Activated effector memory CD4-positive, alpha-beta T cell treated with anti-CD3 and anti-CD28 coated beads, Interleukin-2, amount 50 U/mL, for 16 hours (primary cell): ENCODE data around the gene SULT4A1.

Experiments used
- DNase-seq: peaks from one replicate; pipeline ENCODE4 v3.0.0-alpha.2; 2020

The SULT4A1 gene

DNA sequence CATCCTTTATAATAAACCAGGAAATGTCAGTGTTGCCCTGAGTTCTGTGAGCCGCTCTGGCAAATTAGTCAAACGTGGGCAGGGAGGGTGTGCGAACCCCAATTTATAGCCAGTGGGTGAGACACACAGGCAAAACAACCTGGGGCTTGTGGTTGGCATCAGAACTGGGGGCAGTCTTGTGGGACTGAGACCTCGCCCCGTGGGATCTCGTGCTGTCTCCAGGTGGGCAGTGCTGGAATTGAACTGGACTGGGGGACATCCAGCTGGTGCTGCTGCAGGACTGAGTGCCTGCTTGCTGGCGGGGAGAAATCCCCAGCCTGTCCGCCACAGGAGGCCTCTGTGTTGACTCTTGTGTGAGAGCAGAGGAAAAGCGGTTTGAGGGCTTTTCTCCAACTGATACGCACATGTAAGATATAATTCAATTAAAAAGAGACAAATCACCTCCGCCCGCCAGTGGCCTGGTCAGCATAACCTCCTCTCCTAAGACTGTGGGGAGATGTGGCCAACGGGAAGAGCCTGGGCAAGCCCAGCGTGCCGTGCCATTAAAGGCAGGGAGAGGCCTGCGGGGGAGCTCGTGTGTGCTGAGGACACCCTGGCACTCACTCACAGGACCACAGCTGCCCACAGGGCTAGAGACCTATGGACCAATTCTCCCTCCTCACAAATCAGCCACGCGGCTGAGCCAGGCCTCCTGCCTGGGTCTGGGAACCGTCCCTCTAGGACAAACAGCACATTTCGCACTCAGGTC, 18.4 kb downstream of the SULT4A1 start:
- no peak for DNase-seq

DNA sequence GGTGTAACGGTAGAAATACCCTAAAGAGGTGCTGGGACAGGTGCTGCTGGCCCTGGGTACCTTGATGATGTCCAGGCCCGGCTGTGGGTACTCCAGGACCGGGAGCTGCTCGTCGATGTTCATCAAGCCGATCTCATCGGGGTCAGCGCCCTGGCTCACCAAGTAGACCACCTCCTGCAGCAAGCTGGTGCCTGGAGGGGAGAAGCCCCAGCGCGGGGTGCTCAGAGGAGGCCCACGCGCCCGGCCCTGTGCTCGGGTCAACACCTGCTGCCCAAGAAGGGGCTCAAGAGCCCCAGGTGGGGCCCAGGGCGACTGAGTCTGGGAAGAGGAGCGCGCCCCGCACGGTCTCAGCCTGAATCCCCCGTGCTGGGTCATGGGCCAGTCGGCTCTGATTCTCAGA, 20.6 kb downstream of the SULT4A1 start:
- no peak for DNase-seq

DNA sequence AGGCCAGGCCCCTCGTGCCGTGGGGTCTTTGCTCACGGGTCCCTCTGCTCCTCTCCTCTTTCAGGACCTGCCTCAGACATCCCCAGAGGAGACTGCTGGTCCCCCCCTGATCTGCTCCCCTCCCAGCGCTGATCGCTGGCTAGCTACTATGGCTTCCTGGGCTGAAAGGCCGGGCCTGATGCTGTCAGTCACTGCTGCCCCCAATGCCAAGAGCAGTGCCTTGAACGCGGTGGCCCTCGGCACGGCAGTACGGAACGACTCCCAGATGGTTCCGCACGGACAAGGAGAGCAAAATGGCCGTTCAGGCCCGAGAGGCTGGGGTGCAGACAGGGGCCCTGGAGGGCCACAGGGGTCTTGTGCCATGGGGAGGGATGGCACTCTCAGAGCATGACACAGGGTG, 21.5 kb downstream of the SULT4A1 start:
- DNase-seq = no peak

DNA sequence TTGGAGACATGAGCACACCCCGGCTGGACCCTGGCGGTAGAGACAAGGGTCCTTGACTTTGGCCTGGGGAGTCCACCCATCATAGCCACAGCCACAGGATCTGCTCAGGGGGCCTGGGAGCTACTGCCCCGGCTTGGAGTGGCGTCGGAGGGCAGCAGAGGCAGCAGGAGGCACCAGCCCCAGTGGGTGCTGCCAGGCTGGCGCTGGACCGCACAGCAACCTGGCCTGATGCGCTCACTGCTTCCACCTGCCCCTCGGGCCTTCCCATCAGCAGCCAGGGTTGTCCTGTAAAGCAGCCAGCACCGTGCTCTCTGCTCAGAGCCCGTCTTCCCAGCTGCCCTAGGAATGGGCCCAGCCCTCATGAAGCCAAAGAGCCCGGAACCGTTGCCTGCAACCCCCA, 21.9 kb downstream of the SULT4A1 start:
- DNase-seq = no peak

DNA sequence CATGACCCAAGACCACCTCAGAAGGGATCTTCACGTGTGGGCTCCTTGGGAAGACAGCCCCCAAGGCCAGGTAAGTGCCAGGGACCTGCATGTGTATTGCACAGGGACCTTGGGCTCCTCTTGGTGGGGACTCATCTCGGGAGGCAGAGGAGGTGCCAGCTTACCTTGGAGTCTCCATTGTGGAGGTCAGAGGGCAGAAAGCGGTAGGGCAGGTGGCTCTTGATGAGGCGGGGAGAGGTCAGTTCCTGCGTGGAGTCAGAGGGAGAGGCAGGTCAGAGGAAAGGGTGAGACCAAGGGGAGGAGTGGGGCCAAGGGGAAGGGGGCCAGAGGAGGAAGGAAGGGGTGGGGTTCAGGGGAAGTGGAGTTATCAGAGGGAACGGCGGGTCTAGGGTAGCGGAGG, 22.5 kb downstream of the SULT4A1 start:
- no peak for DNase-seq

DNA sequence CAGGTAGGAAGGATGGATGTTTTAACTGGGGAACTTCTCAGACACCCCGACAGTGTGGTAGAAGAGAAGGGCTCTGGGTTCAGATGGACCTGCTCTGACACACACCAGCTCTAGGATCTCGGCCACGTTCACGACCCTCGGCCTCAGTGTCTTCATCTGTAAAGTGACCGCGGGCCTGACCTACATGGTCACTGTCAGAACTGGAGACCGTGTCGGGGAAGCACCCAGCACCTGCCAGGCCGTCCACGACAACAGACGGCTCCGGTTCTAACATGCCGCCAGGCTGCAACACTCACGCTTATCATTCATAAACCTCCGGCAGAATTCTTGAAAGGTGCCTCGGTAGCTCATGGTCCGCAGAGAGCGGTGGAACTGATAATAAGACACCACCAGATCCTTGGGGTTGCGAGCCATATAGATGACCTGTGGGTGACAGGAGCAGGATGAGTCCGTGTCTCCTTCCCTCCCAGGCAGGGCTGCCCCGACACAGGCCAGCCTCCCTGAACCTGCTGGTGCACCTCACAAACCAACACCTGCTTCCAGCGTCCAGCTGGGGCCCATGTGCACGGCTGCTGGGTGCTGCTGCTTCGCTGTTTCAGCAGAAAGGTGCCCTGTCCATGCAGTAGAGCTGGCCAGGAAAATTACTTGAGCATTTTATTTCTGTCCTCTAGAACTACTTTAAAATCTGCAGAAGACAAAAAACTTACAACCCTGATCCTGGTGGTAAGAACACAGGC, 23.6 kb downstream of the SULT4A1 start:
- no peak for DNase-seq

DNA sequence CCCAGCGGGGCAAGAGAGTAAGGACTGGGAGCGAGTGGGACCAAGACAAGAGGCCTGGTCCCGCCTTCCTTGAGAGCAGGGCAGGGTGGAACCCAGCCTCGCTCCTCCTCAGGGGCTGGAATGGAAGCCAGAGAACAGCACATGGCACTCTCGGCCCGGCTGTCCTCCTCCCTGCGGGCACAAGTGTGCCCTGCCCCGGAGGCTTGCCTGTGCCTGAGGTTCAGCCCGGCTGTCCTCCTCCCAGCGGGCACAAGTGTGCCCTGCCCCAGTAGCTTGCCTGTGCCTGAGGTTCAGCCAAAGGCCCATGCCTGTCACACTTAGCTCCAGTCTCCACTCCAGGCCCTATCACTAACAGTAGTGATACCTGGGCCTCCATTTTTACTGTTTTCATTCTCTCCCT, 24.2 kb downstream of the SULT4A1 start:
- DNase-seq = no peak

DNA sequence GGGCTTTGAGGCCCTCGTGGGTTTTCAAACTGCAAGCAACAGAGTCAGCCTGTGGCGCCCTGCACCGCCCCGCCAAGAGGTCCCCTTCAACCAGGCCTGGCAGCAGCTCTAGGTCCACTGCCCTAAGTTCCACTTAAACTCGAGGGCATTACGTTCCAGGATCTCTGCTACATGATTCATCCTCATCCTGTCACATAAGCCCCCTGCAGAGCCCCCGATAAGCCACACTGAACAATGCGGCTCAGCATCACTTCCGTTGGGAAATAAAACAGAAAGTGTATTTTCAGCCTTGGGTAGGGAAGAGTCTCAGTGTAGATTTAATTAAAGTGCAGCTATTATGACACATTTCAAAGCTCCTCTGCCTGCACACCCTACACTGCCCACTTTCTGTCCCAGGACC, 24.6 kb downstream of the SULT4A1 start:
- no peak for DNase-seq

DNA sequence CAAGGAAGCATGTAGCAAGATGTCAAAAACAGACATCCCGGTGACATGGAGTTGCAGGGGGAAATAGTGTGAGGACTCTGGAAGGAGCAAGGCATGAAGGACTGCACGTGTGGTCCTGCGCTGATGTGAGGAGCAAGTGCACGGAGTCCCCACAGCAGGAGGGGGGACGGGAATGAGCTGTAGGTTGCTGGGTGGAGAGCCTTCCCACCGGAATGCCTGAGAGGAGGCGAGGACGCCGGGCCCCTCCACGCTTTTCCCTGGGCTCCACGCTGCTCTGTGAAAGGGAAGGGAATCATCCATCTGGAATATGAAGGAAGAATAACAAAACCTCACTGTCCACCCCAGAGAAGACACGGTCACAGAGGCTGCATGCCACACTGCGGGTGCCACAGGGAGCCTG, 26.6 kb downstream of the SULT4A1 start:
- DNase-seq = no peak

DNA sequence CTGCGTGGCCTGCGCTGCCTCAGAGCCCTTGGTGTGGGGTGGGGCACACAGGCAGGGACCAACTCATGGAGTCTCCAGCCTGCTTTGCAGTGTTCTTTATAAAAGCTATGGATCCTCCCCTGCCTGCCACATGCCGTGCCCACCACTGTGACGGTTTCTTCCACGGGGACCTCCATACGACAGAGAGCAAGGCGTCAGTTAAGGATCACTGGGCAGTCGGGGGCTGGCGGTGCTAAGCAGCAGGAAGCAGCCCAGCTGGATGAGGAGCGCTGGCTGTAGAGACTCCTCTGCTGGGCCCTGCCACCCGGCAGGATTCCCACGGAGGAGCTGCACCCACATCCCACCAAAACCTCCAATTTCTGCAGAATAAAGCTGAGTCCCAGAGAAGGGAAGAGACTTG, 27.1 kb downstream of the SULT4A1 start:
- DNase-seq = no peak

DNA sequence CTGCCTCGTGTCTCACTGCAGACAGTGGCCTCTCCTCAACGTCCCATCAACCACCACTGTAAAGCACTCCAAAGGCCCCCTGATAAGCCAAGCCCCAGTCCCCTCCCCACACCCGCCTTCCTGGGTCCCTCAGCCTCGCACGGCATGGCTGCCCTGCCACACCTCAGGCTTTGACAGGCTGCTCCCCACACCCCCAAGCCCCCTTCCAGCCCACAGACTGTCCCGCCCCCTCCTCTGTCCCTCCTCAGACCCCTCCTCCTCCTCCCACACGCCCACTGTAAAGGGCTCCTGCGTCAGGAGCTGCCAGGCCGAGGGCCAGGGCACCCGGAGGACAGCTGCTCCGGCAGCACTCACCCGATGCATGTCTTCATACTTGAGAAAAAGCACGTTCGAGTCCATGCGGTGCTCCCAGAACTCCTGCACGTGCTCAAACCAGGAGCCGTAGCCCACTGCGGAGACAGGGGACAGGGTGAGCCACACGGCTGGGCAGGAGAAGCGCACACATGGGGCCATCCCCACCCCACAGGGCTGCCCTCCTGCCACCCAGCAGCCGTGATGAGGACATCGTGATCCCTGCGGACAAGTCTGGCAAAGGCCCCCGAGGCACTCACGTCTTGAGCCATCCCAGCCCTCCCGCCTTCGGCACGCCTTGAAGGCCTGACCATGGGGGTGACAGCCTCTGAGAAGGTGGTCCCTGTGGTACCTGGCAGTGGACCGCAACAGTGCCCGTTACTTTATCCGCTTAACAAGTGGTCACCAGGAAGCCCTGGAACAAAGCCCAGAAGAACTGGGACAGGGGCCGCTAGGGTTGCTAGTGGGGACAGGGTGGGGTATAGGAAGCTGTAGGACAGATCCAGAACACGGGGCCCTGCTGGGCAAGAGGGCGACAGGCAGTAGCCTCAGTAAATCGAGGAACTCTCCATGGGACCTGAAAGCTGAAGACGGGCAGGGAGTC, 28.8 kb downstream of the SULT4A1 start:
- DNase-seq = no peak

DNA sequence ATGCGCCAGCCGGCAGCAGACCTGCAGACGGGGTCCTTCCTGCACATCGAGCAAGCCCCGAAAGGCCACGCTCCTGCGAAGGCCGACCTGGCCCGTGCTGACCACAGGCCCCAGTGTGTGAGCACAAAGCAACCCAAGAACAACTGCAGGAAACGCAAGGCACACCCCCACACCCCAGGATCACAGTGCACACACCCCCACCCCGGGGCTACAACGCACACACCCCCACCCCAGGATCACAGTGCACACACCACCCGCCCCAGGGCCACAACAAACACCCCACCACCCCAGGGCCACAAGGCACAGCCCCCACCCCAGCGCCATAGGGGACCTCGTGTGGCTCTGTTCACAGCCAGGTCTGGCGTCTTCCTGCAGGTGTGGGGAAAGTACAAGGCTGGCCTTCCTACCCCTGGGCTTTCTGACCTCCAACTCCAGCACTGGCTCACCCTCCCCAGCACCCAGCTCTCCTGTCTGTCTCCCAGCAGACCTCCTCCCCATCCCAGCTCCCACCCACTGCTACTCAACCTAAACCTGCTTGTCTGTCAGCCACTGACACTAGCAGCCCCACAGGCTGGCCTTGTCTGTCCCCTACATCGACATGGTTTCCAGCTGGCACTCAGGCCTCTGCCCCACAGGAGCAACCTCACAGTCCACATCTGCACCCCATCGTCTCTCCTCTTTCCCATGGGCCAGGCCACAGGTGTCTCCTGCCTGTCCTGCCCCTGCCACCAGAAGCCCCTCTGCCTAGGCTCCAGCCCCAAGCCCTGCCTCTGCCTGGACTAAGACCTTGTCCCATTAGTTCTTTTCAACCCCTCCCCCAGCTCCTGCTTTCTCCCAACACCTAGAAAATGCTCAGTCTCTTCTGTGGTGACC, 29.7 kb downstream of the SULT4A1 start:
- no peak for DNase-seq

DNA sequence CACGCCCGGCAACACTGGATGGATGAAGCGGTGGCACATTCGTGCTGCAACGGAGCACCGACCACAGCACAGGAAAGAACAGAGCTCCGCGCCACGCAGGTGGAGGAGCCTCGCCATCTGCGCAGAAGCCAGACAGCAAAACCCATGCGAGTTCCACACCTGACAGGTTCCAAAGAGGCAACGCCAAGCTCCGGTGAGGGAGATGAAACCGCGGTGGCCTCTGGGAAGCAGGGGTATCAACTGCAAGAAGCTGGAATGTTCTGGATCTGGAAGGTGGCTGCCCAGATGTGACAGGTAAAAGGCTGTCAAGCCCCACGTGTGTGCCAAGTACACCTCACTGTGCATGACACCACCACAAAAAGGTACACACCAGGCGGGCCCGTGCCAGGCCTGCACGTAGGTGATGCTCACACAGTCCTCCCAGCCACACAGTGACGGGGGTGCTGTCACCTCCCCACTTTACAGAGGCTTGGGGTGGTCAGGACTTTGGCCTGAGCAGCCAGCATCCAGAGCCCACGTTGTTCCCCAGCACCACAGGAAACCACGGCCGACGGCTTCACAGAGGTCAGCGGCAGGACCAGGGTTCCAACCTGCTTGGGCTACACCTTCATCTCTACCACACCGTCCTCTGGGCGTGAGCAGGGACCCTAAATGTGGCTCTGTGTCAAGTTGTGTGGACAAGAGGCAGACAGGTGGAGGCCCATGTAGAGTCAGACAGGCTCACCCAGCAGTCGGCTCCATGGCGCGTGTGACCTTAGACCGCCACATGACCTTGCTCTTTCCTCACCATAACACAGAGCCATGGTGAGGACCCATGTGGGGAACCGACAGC, 30.5 kb downstream of the SULT4A1 start:
- no peak for DNase-seq

DNA sequence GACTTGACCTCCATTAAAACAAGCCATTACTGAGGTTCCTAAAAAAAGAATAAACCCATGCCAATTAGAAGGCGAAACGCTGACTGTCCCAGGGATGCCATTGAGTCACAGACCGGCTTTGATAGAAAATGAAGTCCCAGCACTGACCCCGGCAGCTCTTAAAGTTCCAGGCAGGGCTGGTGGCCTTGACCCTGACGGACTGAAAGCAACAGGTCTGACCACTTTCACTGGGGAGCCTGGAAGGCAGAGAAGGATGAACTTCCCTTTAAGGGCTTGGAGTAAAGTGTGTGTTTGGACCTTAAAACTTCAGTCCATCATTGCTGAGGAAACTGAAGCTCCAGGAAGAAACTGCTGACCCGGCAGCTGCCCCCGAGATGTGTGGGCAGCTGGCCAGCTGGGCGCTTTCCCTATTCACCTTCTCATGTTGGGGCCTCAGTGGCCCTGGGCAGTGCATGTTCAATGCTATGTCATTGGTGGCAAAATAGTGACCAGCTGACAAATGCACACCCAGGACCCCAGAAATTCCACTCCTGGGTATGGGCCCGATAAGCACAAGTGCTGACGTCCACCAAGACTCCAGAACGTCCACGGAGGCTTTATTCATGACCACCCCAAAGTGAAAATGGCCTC, 31.3 kb downstream of the SULT4A1 start:
- DNase-seq = peak; percentile 27

DNA sequence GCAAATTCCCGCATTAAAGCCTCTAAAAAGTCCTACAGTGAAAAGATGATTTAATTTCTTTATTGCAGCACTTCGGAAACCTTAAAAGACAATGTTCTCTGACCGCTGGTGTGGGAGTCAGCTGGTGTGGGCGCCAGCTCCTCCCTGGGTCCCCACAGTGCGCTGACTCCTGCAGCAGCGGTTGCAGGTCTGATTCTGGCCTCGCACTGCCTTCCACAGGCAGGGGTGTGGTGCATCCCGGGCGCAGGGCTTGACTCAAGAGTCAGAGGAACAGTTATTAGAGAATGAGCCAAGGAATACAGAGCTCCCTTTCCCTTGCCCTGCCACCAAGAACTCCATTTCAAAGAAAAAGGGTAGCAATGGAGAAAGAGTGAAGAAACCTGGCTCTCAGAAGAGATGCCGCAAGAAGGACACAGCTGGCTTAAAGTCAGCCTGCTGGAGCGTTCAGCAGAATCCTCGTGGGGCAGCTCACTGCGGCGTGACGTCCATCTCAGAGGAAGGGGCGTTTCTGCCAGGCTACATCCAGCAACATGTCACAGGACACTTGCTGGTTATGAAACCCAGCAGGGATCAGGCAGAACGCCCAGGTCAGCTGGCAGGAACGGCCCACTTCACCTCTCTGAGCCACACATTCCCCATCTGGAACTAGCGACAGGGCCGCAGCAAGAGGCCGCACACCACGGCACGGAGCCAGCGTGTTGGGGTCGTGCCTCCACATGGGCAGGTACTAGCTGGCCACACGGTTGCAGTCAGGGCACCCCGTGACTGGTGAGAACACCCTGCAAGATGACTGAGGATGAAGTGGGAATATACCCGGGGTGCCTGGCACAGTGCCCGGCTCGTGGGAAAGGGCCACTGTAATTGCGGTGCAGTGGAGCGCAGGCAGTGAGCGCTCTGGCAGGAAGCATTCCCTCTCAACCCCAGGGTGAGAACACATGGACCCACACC, 32.1 kb downstream of the SULT4A1 start:
- DNase-seq = peak; percentile 36

DNA sequence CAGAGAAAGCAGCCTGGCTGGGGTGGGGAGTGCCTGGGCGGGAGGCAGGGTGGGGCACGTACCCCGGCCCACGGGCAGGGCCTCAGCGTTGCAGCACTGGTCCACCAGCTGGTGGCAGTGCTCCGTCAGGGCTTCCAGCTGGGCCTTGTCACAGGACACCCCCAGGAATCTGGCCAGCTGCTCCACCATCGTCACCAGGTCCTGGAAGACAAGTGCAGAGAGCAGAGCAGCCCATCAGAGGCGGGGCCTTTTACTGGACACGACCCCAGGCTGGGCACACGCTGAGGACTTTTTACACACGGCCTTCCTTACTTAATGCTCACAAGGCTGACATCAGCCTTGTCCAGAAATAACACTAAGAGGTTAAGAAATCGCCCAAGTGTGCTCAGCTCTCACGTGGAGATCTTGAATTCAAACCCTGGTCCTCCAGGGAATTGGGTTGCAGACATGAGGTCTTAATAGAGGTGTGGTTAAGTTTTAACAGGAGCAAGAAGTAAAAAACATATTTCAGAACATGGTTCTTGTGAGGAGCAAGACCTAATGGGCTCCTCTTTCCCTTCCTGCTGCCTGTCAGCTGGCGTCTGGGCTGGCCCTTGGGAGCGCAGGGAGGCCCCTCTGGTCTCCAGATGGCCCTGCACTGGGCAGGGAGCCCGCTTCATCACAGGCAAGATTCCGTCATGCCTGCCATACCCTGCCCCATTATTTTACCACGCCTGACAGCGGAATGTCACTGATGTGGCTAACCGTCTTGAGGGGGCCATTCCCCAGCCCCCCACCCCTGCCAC, 33.1 kb downstream of the SULT4A1 start:
- DNase-seq = peak; percentile 27

DNA sequence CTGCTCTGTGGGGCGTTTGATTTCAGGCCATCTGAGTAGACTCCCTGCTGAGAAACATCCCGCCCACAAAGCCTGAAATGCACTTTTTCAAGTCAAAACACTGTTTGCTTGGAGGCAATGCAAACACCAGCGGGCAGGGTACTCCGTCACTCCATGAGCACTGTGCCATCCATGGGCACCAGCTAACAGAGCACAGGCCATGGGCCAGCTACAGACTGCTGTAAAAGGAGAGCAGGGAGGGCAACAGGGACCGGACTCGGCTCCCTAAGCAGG, 33.7 kb downstream of the SULT4A1 start:
- DNase-seq = no peak

DNA sequence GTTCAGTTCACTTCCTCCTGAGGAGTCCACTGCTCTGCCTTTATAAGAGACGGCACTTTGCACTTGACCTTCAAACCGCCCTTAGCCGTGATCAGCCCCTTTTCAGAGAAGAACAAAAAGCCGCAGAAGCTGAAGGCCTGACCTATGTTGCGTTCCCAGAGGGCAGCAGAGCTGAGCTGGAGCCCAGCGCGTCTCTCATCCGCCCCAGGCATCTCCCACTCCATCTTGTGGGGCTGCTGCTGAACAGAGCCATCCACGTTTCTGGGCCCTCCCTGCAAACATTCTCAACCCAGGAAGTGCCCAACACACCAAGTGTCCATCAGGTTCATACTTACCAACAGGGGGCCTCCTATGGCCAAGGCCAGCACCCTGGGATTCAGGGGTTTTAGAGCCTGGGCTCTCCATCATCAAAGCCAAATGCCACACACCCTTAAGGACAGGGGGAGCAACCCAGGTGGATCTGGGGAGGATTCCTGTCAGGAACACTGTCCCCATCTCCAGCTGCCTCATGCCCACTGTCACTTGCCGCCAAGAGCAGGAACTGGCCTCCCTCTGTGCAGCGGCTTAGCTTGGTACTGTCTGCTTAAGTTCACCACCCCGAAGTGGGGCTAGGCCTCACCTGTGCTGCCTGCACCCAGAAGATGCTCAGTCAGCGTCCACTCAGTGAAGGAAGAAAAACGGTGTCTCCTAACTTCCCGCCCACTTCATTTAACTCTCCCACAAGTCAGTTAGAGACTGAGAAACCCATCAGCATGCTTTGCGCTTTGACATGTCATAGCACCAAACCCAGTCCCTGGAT, 34.2 kb downstream of the SULT4A1 start:
- peak; percentile 46 for DNase-seq
